Gastroesophageal sphincter (tissue), 4 donors: ENCODE data around the gene GSTCD. TPM values are rescaled to one million over a fixed set of nuclear protein-coding genes. Genes with fewer than 3 reads are reported as not detected.

ENCODE experiments used
- ATAC-seq: fragments of 150-250 bp; one replicate; pipeline ENCODE4 v1.9.1; 2016; ENCODE audit warnings: mild to moderate bottlenecking, moderate library complexity
- H3K27ac ChIP-seq, 4 donors: fragments of 200-600 bp; sonication (generic) in 3 of 4; 1 replicate in 3 of 4; 2 replicates in 1 of 4; pipeline ENCODE4 v1.5.1; 2016 to 2019
- H3K27me3 ChIP-seq: fragments of 200-600 bp; sonication (generic); one replicate; pipeline ENCODE4 v1.5.1; 2019
- H3K36me3 ChIP-seq, 2 donors: fragments of 200-600 bp; sonication (generic); one replicate each; pipeline ENCODE4 v1.5.1; 2019; ENCODE audit warnings: control low read depth in 1 of 2
- H3K4me1 ChIP-seq, 3 donors: fragments of 200-600 bp; sonication (generic); 1 replicate in 2 of 3; 2 replicates in 1 of 3; pipeline ENCODE4 v1.5.1; 2016 to 2019; ENCODE audit warnings: control low read depth in 2 of 3
- H3K4me3 ChIP-seq, 2 donors: fragments of 200-600 bp; sonication (generic); one replicate each; pipeline ENCODE4 v1.5.1; 2019; ENCODE audit warnings: mild to moderate bottlenecking in 1 of 2, moderate library complexity in 1 of 2
- H3K9me3 ChIP-seq, 3 donors: fragments of 200-600 bp; sonication (generic); one replicate each; pipeline ENCODE4 v1.5.1; 2017 to 2019; ENCODE audit warnings: control low read depth in 2 of 3
- EP300 ChIP-seq: sonication (generic); formaldehyde crosslinking; IDR thresholded peaks from one replicate; pipeline ENCODE4 v1.6.1; 2017; ENCODE audit warnings: antibody characterized with exemption, mild to moderate bottlenecking
- POLR2A ChIP-seq, 2 donors: fragments of 450-650 bp; IDR thresholded peaks; one replicate each; pipeline ENCODE4 v1.6.1; 2017; ENCODE audit warnings: antibody characterized with exemption in 2 of 2, mild to moderate bottlenecking in 2 of 2, moderate library complexity in 1 of 2
- POLR2AphosphoS5 ChIP-seq: sonication (generic); formaldehyde crosslinking; IDR thresholded peaks from one replicate; pipeline ENCODE4 v1.6.1; 2017; ENCODE audit warnings: antibody characterized with exemption
- WGBS, 2 donors: methylation state at CpG; one replicate each; pipeline ENCODE4 v1.1.5; 2018; ENCODE audit warnings: low coverage in 1 of 2; 5-methylcytosine and 5-hydroxymethylcytosine counted together
- total RNA-seq, 4 donors: library from RNA; depleted of rRNA; stranded (reverse); fragments of >200 nt; gene quantifications; one replicate each; pipeline ENCODE4 v1.1.0, GENCODE V29; 2016
- TF ChIP-seq, protein P1 (sequence below), 4 experiments: fragments of 200-600 bp in 2 of 4; fragments of 450-650 bp in 2 of 4; sonication (generic) in 1 of 4; IDR thresholded peaks; one replicate each; pipeline ENCODE4 v1.5.1; 2017 to 2019; ENCODE audit warnings: antibody characterized with exemption in 4 of 4, mild to moderate bottlenecking in 2 of 4, moderate library complexity in 2 of 4

The GSTCD gene
- total RNA-seq, 4 donors from 2014 or later, result 11.1 to 12.9 (median 12.2) TPM

DNA sequence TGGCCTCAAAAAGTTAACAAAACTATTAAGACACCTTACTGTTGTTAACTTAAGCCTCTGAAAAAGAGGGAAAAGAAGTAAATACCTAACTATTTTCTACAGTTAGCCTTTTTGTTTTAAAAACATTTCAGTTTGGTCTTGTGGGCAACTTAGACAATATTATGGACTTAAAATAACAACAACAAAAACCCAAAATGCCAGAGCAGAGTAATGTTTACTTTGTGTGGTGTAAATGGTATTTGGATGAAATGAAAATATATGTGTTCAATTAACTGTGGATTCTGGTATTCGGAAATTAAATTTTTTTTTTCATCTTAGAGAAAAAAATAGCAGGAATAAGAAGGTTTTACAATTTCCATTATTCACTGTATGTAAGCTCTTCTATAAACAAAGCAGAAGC lies 107.1 kb downstream of the GSTCD start:
- peaks cover 0 to 25% (median 0%) of the 10 kb centered on the region in 3 donors for H3K4me1 ChIP-seq
- H3K4me3 ChIP-seq, result no peak overlapping the region
- no peaks in the 10 kb centered on the region for H3K27me3 ChIP-seq
- no peaks in the 10 kb centered on the region for H3K36me3 ChIP-seq
- ATAC-seq, result no peak
- TF ChIP-seq POLR2AphosphoS5 (no peak), POLR2A (IDR thresholded peaks at IDR 0.05) (no peak), EP300 (no peak)
- TF ChIP-seq, protein P1, sequence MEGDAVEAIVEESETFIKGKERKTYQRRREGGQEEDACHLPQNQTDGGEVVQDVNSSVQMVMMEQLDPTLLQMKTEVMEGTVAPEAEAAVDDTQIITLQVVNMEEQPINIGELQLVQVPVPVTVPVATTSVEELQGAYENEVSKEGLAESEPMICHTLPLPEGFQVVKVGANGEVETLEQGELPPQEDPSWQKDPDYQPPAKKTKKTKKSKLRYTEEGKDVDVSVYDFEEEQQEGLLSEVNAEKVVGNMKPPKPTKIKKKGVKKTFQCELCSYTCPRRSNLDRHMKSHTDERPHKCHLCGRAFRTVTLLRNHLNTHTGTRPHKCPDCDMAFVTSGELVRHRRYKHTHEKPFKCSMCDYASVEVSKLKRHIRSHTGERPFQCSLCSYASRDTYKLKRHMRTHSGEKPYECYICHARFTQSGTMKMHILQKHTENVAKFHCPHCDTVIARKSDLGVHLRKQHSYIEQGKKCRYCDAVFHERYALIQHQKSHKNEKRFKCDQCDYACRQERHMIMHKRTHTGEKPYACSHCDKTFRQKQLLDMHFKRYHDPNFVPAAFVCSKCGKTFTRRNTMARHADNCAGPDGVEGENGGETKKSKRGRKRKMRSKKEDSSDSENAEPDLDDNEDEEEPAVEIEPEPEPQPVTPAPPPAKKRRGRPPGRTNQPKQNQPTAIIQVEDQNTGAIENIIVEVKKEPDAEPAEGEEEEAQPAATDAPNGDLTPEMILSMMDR (IDR thresholded peaks at IDR 0.05), result no peak
- H3K27ac ChIP-seq, result no peak overlapping the region
- no peaks in the 10 kb centered on the region for H3K9me3 ChIP-seq
- 47 to 76% methylated on average over 1 of the region's 1 CpG for WGBS, 2 donors

DNA sequence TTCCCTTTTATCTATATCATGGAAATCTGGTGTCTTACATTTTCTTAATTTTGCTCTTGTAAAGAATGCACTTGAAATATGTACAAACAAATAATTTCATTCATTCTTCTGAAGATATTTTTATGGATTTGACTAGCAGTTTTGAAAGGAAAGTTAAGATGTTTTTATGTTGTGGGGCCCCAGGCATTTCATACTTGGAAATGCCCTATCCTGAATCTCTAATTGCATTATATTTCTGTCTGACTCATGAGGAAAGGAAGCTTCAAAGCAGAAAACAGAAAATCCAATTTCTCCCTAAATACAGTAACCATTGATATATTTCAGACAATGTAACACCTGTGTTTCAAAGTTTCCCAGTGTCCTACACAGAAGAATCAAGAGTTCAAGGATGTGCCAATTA lies 113.5 kb downstream of the GSTCD start:
- H3K9me3 ChIP-seq, result no peaks in the 10 kb centered on the region
- ATAC-seq, result no peak

GRCh38 chr4:105828074-105828473 lies 119.5 kb downstream of the GSTCD start:
- 100% methylated on average over 2 of the region's 2 CpGs for WGBS, 2 donors
- H3K27ac ChIP-seq, result no peak overlapping the region
- TF ChIP-seq POLR2AphosphoS5 (no peak), EP300 (no peak), POLR2A (IDR thresholded peaks at IDR 0.05) (no peak)
- TF ChIP-seq, protein P1 (IDR thresholded peaks at IDR 0.05), result no peak
- no peaks in the 10 kb centered on the region for H3K9me3 ChIP-seq
- H3K4me1 ChIP-seq, result no peaks in the 10 kb centered on the region
- no peaks in the 10 kb centered on the region for H3K27me3 ChIP-seq
- no peak overlapping the region for H3K4me3 ChIP-seq
- no peak for ATAC-seq
- no peaks in the 10 kb centered on the region for H3K36me3 ChIP-seq

More for the DNA sequence above, 113.5 kb downstream of the GSTCD start:
- Histone ChIP-seq H3K36me3 (no peaks in the 10 kb centered on the region), H3K27ac (no peak overlapping the region), H3K4me3 (no peak overlapping the region), H3K4me1 (peaks cover 0 to 15% (median 0%) of the 10 kb centered on the region in 3 donors), H3K27me3 (no peaks in the 10 kb centered on the region)
- TF ChIP-seq, protein P1 (IDR thresholded peaks at IDR 0.05), result no peak
- TF ChIP-seq POLR2A (IDR thresholded peaks at IDR 0.05), result no peak
- no peak for TF ChIP-seq EP300
- no peak for TF ChIP-seq POLR2AphosphoS5

GRCh38 chr4:105831189-105831588 lies 122.6 kb downstream of the GSTCD start:
- Histone ChIP-seq H3K4me3 (no peak overlapping the region), H3K27ac (no peak overlapping the region), H3K9me3 (no peaks in the 10 kb centered on the region), H3K27me3 (no peaks in the 10 kb centered on the region), H3K4me1 (no peaks in the 10 kb centered on the region), H3K36me3 (peaks cover 0 to 12% of the 10 kb centered on the region in 2 donors)
- 81 to 100% methylated on average over 2 of the region's 2 CpGs for WGBS, 2 donors
- ATAC-seq, result no peak
- TF ChIP-seq EP300 (no peak), POLR2AphosphoS5 (no peak), POLR2A (IDR thresholded peaks at IDR 0.05) (no peak)
- TF ChIP-seq, protein P1 (IDR thresholded peaks at IDR 0.05), result no peak

GRCh38 chr4:105835177-105835576 lies 126.6 kb downstream of the GSTCD start:
- Histone ChIP-seq H3K4me1 (no peaks in the 10 kb centered on the region), H3K27me3 (no peaks in the 10 kb centered on the region), H3K27ac (no peak overlapping the region), H3K4me3 (no peak overlapping the region), H3K9me3 (no peaks in the 10 kb centered on the region), H3K36me3 (peaks cover 0 to 25% of the 10 kb centered on the region in 2 donors)
- no peak for ATAC-seq
- TF ChIP-seq POLR2A (IDR thresholded peaks at IDR 0.05) (no peak), EP300 (no peak), POLR2AphosphoS5 (no peak)
- TF ChIP-seq, protein P1 (IDR thresholded peaks at IDR 0.05), result no peak
- 93 to 95% methylated on average over 3 to 4 of the region's 6 CpGs for WGBS, 2 donors
